ENCODE measurements around the gene UBE3D. TPM values are rescaled to one million over a fixed set of nuclear protein-coding genes. Genes with fewer than 3 reads are reported as not detected.

The UBE3D gene
- total RNA-seq, 1 experiment from 2014 or later = 10.7 TPM

- TF ChIP-seq, protein P1, sequence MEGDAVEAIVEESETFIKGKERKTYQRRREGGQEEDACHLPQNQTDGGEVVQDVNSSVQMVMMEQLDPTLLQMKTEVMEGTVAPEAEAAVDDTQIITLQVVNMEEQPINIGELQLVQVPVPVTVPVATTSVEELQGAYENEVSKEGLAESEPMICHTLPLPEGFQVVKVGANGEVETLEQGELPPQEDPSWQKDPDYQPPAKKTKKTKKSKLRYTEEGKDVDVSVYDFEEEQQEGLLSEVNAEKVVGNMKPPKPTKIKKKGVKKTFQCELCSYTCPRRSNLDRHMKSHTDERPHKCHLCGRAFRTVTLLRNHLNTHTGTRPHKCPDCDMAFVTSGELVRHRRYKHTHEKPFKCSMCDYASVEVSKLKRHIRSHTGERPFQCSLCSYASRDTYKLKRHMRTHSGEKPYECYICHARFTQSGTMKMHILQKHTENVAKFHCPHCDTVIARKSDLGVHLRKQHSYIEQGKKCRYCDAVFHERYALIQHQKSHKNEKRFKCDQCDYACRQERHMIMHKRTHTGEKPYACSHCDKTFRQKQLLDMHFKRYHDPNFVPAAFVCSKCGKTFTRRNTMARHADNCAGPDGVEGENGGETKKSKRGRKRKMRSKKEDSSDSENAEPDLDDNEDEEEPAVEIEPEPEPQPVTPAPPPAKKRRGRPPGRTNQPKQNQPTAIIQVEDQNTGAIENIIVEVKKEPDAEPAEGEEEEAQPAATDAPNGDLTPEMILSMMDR (conservative IDR thresholded peaks at IDR 0.05) = no peak
- Histone ChIP-seq H3K4ac (ENCODE audit: low read depth, low read length) (no peak overlapping the region), H3K27ac (ENCODE audit: insufficient read length, low read depth, low read length) (no peak overlapping the region), H4K5ac (ENCODE audit: insufficient read length, low read depth, low read length) (no peak overlapping the region), H3K9ac (ENCODE audit: extremely low read depth, insufficient read length, low read length) (no peak overlapping the region), H4K20me1 (ENCODE audit: control insufficient read depth, insufficient read depth, insufficient read length) (no peaks in the 10 kb centered on the region), H3K4me2 (ENCODE audit: insufficient read depth, insufficient read length, low read length) (no peak overlapping the region), H2BK20ac (ENCODE audit: low read depth, low read length, poor library complexity, severe bottlenecking) (no peak overlapping the region), H2BK5ac (ENCODE audit: insufficient read length, low read length) (no peak overlapping the region), H3K23me2 (ENCODE audit: insufficient read length, low read depth, low read length, poor library complexity, severe bottlenecking) (no peaks in the 10 kb centered on the region), H3K18ac (ENCODE audit: insufficient read length, low read depth, low read length) (no peak overlapping the region), H3K9me3 (ENCODE audit: control insufficient read depth, low read depth, low read length) (no peaks in the 10 kb centered on the region), H4K91ac (ENCODE audit: insufficient read length, low read depth, low read length) (no peak overlapping the region), H2BK12ac (ENCODE audit: insufficient read length, low read depth, low read length) (no peak overlapping the region), H2BK120ac (ENCODE audit: low read depth, low read length, poor library complexity, severe bottlenecking) (no peak overlapping the region), H3T11ph (ENCODE audit: low read length) (no peak overlapping the region), H3K4me1 (ENCODE audit: insufficient read depth, low read length) (no peaks in the 10 kb centered on the region), H3K27me3 (ENCODE audit: insufficient read depth, low read length) (no peaks in the 10 kb centered on the region), H4K8ac (replicated peaks; ENCODE audit: insufficient read length, low read depth, low read length) (no peak overlapping the region), H2AFZ (ENCODE audit: low read length) (no peak overlapping the region), H3K56ac (ENCODE audit: insufficient read length, low read depth, low read length) (no peak overlapping the region), H3K79me1 (ENCODE audit: insufficient read depth, low read depth, low read length, poor library complexity, severe bottlenecking) (peaks cover 2% of the 10 kb centered on the region), H3K23ac (ENCODE audit: insufficient read length, low read depth, low read length) (no peak overlapping the region), H2BK15ac (ENCODE audit: low read depth, low read length) (no peak overlapping the region), H2AK5ac (ENCODE audit: insufficient read length, low read length) (no peak overlapping the region), H3K14ac (ENCODE audit: insufficient read depth, low read length) (no peak overlapping the region), H3K79me2 (ENCODE audit: insufficient read depth, low read length) (peaks cover 2% of the 10 kb centered on the region; the same call in 1 of the 2 replicates)
- H3K4me1 Mint-ChIP-seq = peaks cover 27 to 28% of the 10 kb centered on the region in 2 experiments
- H3K9me3 Mint-ChIP-seq = no peaks in the 10 kb centered on the region
- no peaks in the 10 kb centered on the region for H3K27me3 Mint-ChIP-seq (ENCODE audit: low read depth)
- H3K4me3 Mint-ChIP-seq = no peak overlapping the region
- DNase-seq = no peak
- no peak overlapping the region for H3K27ac Mint-ChIP-seq
- no CpG with 5 or more reads among the region's 1 CpG for WGBS (ENCODE audit: extremely low coverage, insufficient read length, low lambda C conversion rate)
- peaks cover 5 to 19% (median 9%) of the 10 kb centered on the region in 3 experiments for H3K36me3 Mint-ChIP-seq (ENCODE audit: insufficient read depth in 1 of 3, low read depth in 3 of 3)
These were observed 3.4 kb downstream of the UBE3D start for GRCh38 chr6:83062225-83062624.

Data from H9 (cell line).